ENCODE results near the gene NFIX. TPM values are rescaled to one million over a fixed set of nuclear protein-coding genes. Genes with fewer than 3 reads are reported as not detected.

Gene NFIX
- total and polyA plus RNA-seq, 12 donors: 1.3 to 72.8 (median 28.6) TPM

GRCh38 chr19:13104848-13105711 is 109.8 kb downstream of the NFIX start:
- Histone ChIP-seq H3K4me1 (replicated peaks in 1 of 2) (peaks cover 8 to 18% of the 10 kb centered on the region in 2 donors), H3K9me3 (replicated peaks in 1 of 3) (no peaks in the 10 kb centered on the region), H3K4me3 (peak overlapping the region in 1 of 4 donors; percentile 28), H3K27ac (peak overlapping the region; percentile 7 to 84 (median 32)), H3K36me3 (replicated peaks in 1 of 2) (peaks cover 0 to 17% of the 10 kb centered on the region in 2 donors), H3K27me3 (no peaks in the 10 kb centered on the region)
- DNase-seq: peak in 2 of 7 donors; percentile 24 to 27
- TF ChIP-seq POLR2A (IDR thresholded peaks at IDR 0.05) (no peak), CTCF (IDR thresholded peaks at IDR 0.05) (no peak)
- intact Hi-C loops (cut with DNase I): no loop called here
- 52 to 83% (median 64%) methylated on average over 14 to 29 of the region's 29 CpGs for WGBS, 4 donors

GRCh38 chr19:13109361-13110098 is 114.3 kb downstream of the NFIX start:
- Histone ChIP-seq H3K27ac (no peak overlapping the region), H3K4me1 (replicated peaks in 1 of 2) (no peaks in the 10 kb centered on the region), H3K36me3 (replicated peaks in 1 of 2) (peaks cover 0 to 35% of the 10 kb centered on the region in 2 donors), H3K4me3 (no peak overlapping the region), H3K9me3 (replicated peaks in 1 of 3) (no peaks in the 10 kb centered on the region), H3K27me3 (no peaks in the 10 kb centered on the region)
- 88 to 95% (median 91%) methylated on average over 20 to 30 of the region's 30 CpGs for WGBS, 4 donors
- no peak for DNase-seq
- intact Hi-C loops (cut with DNase I): no loop called here
- TF ChIP-seq CTCF (IDR thresholded peaks at IDR 0.05) (no peak), POLR2A (IDR thresholded peaks at IDR 0.05) (no peak)

- Histone ChIP-seq H3K9me3 (replicated peaks in 1 of 3) (no peaks in the 10 kb centered on the region), H3K36me3 (replicated peaks in 1 of 2) (peaks cover 0 to 38% of the 10 kb centered on the region in 2 donors), H3K27ac (no peak overlapping the region), H3K4me1 (replicated peaks in 1 of 2) (peaks cover 0 to under 1% of the 10 kb centered on the region in 2 donors), H3K27me3 (no peaks in the 10 kb centered on the region), H3K4me3 (no peak overlapping the region)
- intact Hi-C loops (cut with DNase I): no loop called here
- TF ChIP-seq POLR2A (IDR thresholded peaks at IDR 0.05): no peak
- TF ChIP-seq CTCF (IDR thresholded peaks at IDR 0.05): no peak
- 68 to 80% (median 70%) methylated on average over 3 to 15 of the region's 15 CpGs for WGBS, 4 donors
- DNase-seq: no peak
These were observed 114.9 kb downstream of the NFIX start for GRCh38 chr19:13110099-13110610.

GRCh38 chr19:13112555-13112954 is 117.3 kb downstream of the NFIX start:
- Histone ChIP-seq H3K36me3 (replicated peaks in 1 of 2) (peaks cover 0 to 33% of the 10 kb centered on the region in 2 donors), H3K4me1 (replicated peaks in 1 of 2) (peaks cover 15 to 20% of the 10 kb centered on the region in 2 donors), H3K27me3 (no peaks in the 10 kb centered on the region), H3K27ac (no peak overlapping the region), H3K4me3 (no peak overlapping the region), H3K9me3 (replicated peaks in 1 of 3) (no peaks in the 10 kb centered on the region)
- 91 to 95% (median 94%) methylated on average over 9 to 10 of the region's 10 CpGs for WGBS, 4 donors
- intact Hi-C loops (cut with DNase I): no loop called here
- TF ChIP-seq POLR2A (IDR thresholded peaks at IDR 0.05) (no peak), CTCF (IDR thresholded peaks at IDR 0.05) (no peak)
- no peak for DNase-seq

Measured in adrenal gland (tissue), 12 donors.